K562 (cell line): ENCODE data around the gene SPATA16. TPM values are rescaled to one million over a fixed set of nuclear protein-coding genes. Genes with fewer than 3 reads are reported as not detected.

Source experiments
- ATAC-seq: fragments of 200-7000 bp; cut with Tn5 transposase; 3 replicates; pipeline ENCODE4 v1.9.1; 2020; ENCODE audit warnings: moderate library complexity
- BruUV-seq: library from RNA; stranded (reverse); fragments of 400-500 nt; replicated peaks from 2 replicates; lab custom pipeline; 2021; lab: Mats Ljungman, UMichigan
- CTCF ChIA-PET: fragments of 300-600 bp; formaldehyde crosslinking; extraction: SDS; loops from one replicate; lab custom pipeline; 2021; ENCODE audit warnings: low intra/inter-chr PET ratio; lab: Yijun Ruan, JAX
- POLR2A ChIA-PET: fragments of 300-600, 350-650 bp; sonication (Branson Sonifier 250); formaldehyde crosslinking; extraction: SDS; loops from one replicate; lab custom pipeline; 2021; ENCODE audit warnings: antibody characterized with exemption, inconsistent platforms; lab: Yijun Ruan, JAX
- DNase-seq, 4 experiments: peaks; one replicate each; pipeline versions ENCODE4 v3.0.0 to v3.0.0-alpha.2; 2011 to 2018; ENCODE audit warnings: low spot score in 3 of 4, mixed read lengths in 3 of 4; ENCODE audit errors: extremely low read depth in 1 of 4
- FAIRE-seq: peaks from 2 replicates; lab custom pipeline; 2011; peaks lifted over from hg19 to GRCh38; lab: Jason Lieb, UNC
- H2AFZ ChIP-seq: 2 replicates; pipeline ENCODE4 v1.6.0; 2011; ENCODE audit warnings: low read depth, low read length, control low read depth, inconsistent platforms
- H3K27ac ChIP-seq: fragments of 200-600 bp; 3 replicates; pipeline ENCODE4 v1.8.0; 2011; ENCODE audit warnings: low read depth, mild to moderate bottlenecking, control low read depth, inconsistent platforms, low read length, moderate library complexity, mixed read lengths; ENCODE audit errors: extremely low read depth
- H3K27me3 ChIP-seq, 2 experiments: fragments of 300-600 bp in 1 of 2; 2 replicates in 1 of 2; 3 replicates in 1 of 2; pipeline versions ENCODE4 v1.6.0 to v1.8.0; 2011; ENCODE audit warnings: inconsistent platforms in 2 of 2, low read length in 2 of 2, mild to moderate bottlenecking in 1 of 2, mixed read lengths in 1 of 2, moderate library complexity in 1 of 2; ENCODE audit not compliant: control insufficient read depth in 2 of 2, insufficient read depth in 2 of 2
- H3K36me3 ChIP-seq: fragments of 300-600 bp; 3 replicates; pipeline ENCODE4 v1.8.0; 2011; ENCODE audit warnings: mild to moderate bottlenecking, low read length, inconsistent platforms; ENCODE audit not compliant: control insufficient read depth, insufficient read depth
- H3K4me1 ChIP-seq, 2 experiments: fragments of 200-600 bp in 1 of 2; replicated peaks in 1 of 2; 2 replicates in 1 of 2; 3 replicates in 1 of 2; pipeline versions ENCODE4 v1.5.1 to v1.8.0; 2011; ENCODE audit warnings: inconsistent platforms in 2 of 2, low read length in 2 of 2, mild to moderate bottlenecking in 1 of 2, mixed read lengths in 1 of 2, moderate library complexity in 1 of 2; ENCODE audit not compliant: control insufficient read depth in 2 of 2, insufficient read depth in 2 of 2
- H3K4me2 ChIP-seq: 2 replicates; pipeline ENCODE4 v1.6.1; 2011; ENCODE audit warnings: low read length, control low read depth, inconsistent platforms, mixed read lengths; ENCODE audit not compliant: insufficient read depth
- H3K4me3 ChIP-seq: fragments of 200-600 bp; sonication (generic), shearing (Covaris generic); 2 replicates; pipeline ENCODE4 v1.5.1; 2016; ENCODE audit warnings: control low read depth, inconsistent platforms
- H3K79me2 ChIP-seq: fragments of 200-600 bp; 3 replicates; pipeline ENCODE4 v1.8.0; 2011; ENCODE audit warnings: low read length, inconsistent platforms; ENCODE audit not compliant: control insufficient read depth, insufficient read depth
- H3K9ac ChIP-seq, 2 experiments: 2 replicates each; pipeline versions ENCODE4 v1.6.0 to v1.6.1; 2011; ENCODE audit warnings: low read depth in 2 of 2, low read length in 2 of 2, control low read depth in 1 of 2, inconsistent platforms in 1 of 2, mild to moderate bottlenecking in 1 of 2, mixed read lengths in 1 of 2; ENCODE audit not compliant: insufficient read depth in 1 of 2
- H3K9me1 ChIP-seq: one replicate; pipeline ENCODE4 v1.6.0; 2011; ENCODE audit warnings: inconsistent platforms, mild to moderate bottlenecking, low read length, moderate library complexity; ENCODE audit not compliant: control insufficient read depth, insufficient read depth
- H3K9me3 ChIP-seq: replicated peaks from 2 replicates; pipeline ENCODE4 v1.5.1; 2011; ENCODE audit warnings: low read depth, low read length, inconsistent platforms; ENCODE audit not compliant: control insufficient read depth, insufficient read depth
- H4K20me1 ChIP-seq: replicated peaks from 2 replicates; pipeline ENCODE4 v1.6.1; 2011; ENCODE audit warnings: low read length, inconsistent platforms, mixed read lengths; ENCODE audit not compliant: control insufficient read depth, insufficient read depth
- ARID1B ChIP-seq: fragments of 450-650 bp; IDR thresholded peaks from 2 replicates; pipeline ENCODE4 v1.6.1; 2016; ENCODE audit warnings: antibody characterized with exemption, mild to moderate bottlenecking, inconsistent platforms
- ASH1L ChIP-seq: fragments of 450-650 bp; IDR thresholded peaks from 2 replicates; pipeline ENCODE4 v1.6.1; 2018; ENCODE audit warnings: borderline replicate concordance, mild to moderate bottlenecking, low read depth; ENCODE audit not compliant: partially characterized antibody
- ATF3 ChIP-seq, 2 experiments: fragments of 450-650 bp in 1 of 2; sonication (generic) in 1 of 2; formaldehyde crosslinking in 1 of 2; IDR thresholded peaks in 1 of 2; conservative IDR thresholded peaks in 1 of 2; 2 replicates each; pipeline versions ENCODE4 v1.6.1 to v1.8.1; 2016 to 2023; ENCODE audit warnings: mild to moderate bottlenecking in 2 of 2, moderate library complexity in 2 of 2, inconsistent platforms in 1 of 2, missing genetic modification reagents in 1 of 2
- ATF4 ChIP-seq: fragments of 450-650 bp; formaldehyde crosslinking; IDR thresholded peaks from 2 replicates; pipeline ENCODE4 v1.4.0; 2022; ENCODE audit warnings: mild to moderate bottlenecking, moderate library complexity
- BRCA1 ChIP-seq, 2 experiments: fragments of 450-650 bp in 1 of 2; sonication (generic) in 1 of 2; formaldehyde crosslinking in 1 of 2; IDR thresholded peaks; 2 replicates each; pipeline versions ENCODE4 v1.5.0 to v1.6.1; 2017 to 2020; ENCODE audit warnings: mild to moderate bottlenecking in 1 of 2, missing genetic modification reagents in 1 of 2
- CXXC5 ChIP-seq: fragments of 250-450 bp; sonication (Bioruptor Pico); IDR thresholded peaks from 2 replicates; pipeline ENCODE4 v1.8.0; 2022; ENCODE audit warnings: inconsistent platforms, mild to moderate bottlenecking, moderate library complexity
- E2F5 ChIP-seq: sonication (generic); formaldehyde crosslinking; IDR thresholded peaks from 2 replicates; pipeline ENCODE4 v1.8.0; 2022; ENCODE audit warnings: mild to moderate bottlenecking, missing genetic modification reagents
- ELF4 ChIP-seq: fragments of 450-650 bp; formaldehyde crosslinking; IDR thresholded peaks from 2 replicates; pipeline ENCODE4 v1.4.0; 2022; ENCODE audit warnings: missing genetic modification characterization
- EP400 ChIP-seq: fragments of 450-650 bp; IDR thresholded peaks from 2 replicates; pipeline ENCODE4 v1.6.1; 2017; ENCODE audit warnings: antibody characterized with exemption, mild to moderate bottlenecking, moderate library complexity
- FOS ChIP-seq: IDR thresholded peaks from 3 replicates; pipeline ENCODE4 v1.6.1; 2011; ENCODE audit not compliant: insufficient read length; ENCODE audit errors: extremely low read depth
- GATAD2A ChIP-seq: fragments of 450-650 bp; IDR thresholded peaks from 2 replicates; pipeline ENCODE4 v1.6.1; 2017
- HDGF ChIP-seq: fragments of 450-650 bp; IDR thresholded peaks from 2 replicates; pipeline ENCODE4 v1.6.1; 2016
- KLF13 ChIP-seq: fragments of 450-650 bp; IDR thresholded peaks from 2 replicates; pipeline ENCODE4 v1.6.1; 2016; ENCODE audit warnings: missing genetic modification characterization, low read depth, mild to moderate bottlenecking, missing compliant biosample characterization, moderate library complexity, borderline replicate concordance
- PURB ChIP-seq: sonication (generic); formaldehyde crosslinking; IDR thresholded peaks from 2 replicates; pipeline ENCODE4 v1.9.0; 2021; ENCODE audit warnings: low read depth, mild to moderate bottlenecking, missing genetic modification reagents
- SIN3B ChIP-seq: fragments of 450-650 bp; IDR thresholded peaks from 2 replicates; pipeline ENCODE4 v1.6.1; 2017; ENCODE audit warnings: low read depth, mild to moderate bottlenecking, moderate library complexity
- SMARCA4 ChIP-seq: fragments of 450-650 bp; IDR thresholded peaks from 2 replicates; pipeline ENCODE4 v1.6.1; 2016
- SMARCE1 ChIP-seq: fragments of 450-650 bp; IDR thresholded peaks from 2 replicates; pipeline ENCODE4 v1.7.1; 2016; ENCODE audit warnings: mild to moderate bottlenecking
- TAL1 ChIP-seq: fragments of 450-650 bp; IDR thresholded peaks from 2 replicates; pipeline ENCODE4 v1.6.1; 2016; ENCODE audit warnings: mild to moderate bottlenecking
- THRA ChIP-seq: fragments of 450-650 bp; IDR thresholded peaks from 2 replicates; pipeline ENCODE4 v1.6.1; 2017; ENCODE audit warnings: mild to moderate bottlenecking, moderate library complexity
- ZNF408 ChIP-seq: fragments of 250-450 bp; sonication (Bioruptor Pico); IDR thresholded peaks from 2 replicates; pipeline ENCODE4 v1.4.0; 2020; ENCODE audit warnings: low read depth, mild to moderate bottlenecking, moderate library complexity
- WGBS: fragments of 100-300 bp; shearing (Covaris generic); methylation state at CpG from one replicate; pipeline ENCODE4 v1.1.6; 2016; ENCODE audit warnings: low coverage, mixed read lengths; ENCODE audit not compliant: insufficient coverage; ENCODE audit errors: missing lambda C conversion rate; 5-methylcytosine and 5-hydroxymethylcytosine counted together
- in situ Hi-C: fragments of 300-500 bp; cut with MboI; formaldehyde crosslinking; loops from 4 replicates; pipeline ENCODE4 v1.15.0; 2018; ENCODE audit warnings: inconsistent platforms, mixed read lengths
- intact Hi-C: fragments of 100-400 bp; cut with micrococcal nuclease; formaldehyde crosslinking; loops from 2 replicates; pipeline ENCODE4 v1.14.2; 2022
- polyA plus RNA-seq, 8 experiments: library from polyadenylated mRNA; depleted of rRNA in 4 of 8; stranded (reverse) in 5 of 8; unstranded in 3 of 8; fragments of >200 nt; fragmentation: Nextera tagmentation in 2 of 8; fragmentation: Illumina TruSeq in 1 of 8; extraction: Ambion mirVana in 2 of 8; extraction: Trizol in 1 of 8; gene quantifications; 2 replicates each; pipeline versions ENCODE4 v1.2.1 to v1.2.3, GENCODE V29; 2011 to 2014; ENCODE audit warnings: inconsistent platforms in 1 of 8, missing spikeins in 1 of 8
- total RNA-seq, 7 experiments: library from RNA; depleted of rRNA in 6 of 7; stranded (reverse); fragments of >200 nt in 6 of 7; fragmentation: Illumina TruSeq in 2 of 7; extraction: Trizol in 2 of 7; gene quantifications; 2 replicates each; pipeline versions ENCODE4 v1.2.1 to v1.2.3, GENCODE V29; 2011 to 2021; ENCODE audit warnings: low replicate concordance in 1 of 7

Gene SPATA16
- total and polyA plus RNA-seq, 9 of the 15 experiments (the other 6 are each of a cell fraction or from before 2014, with no cell fraction given): not detected

GRCh38 chr3:172991424-172991996 lies 149.5 kb downstream of the SPATA16 start:
- 0% methylated on average over 3 of the region's 3 CpGs for WGBS
- TF ChIP-seq ARID1B: peak; percentile 63
- peak; percentile 86 for TF ChIP-seq ATF4
- TF ChIP-seq TAL1: peak; percentile 39; the same call in 1 of the 2 replicates
- TF ChIP-seq THRA: no peak
- TF ChIP-seq SMARCA4: peak; percentile 77; the same call in 1 of the 2 replicates
- no peak for TF ChIP-seq E2F5 (CRISPR knock-in tag)
- TF ChIP-seq EP400: peak; percentile 35; the same call in 1 of the 2 replicates
- TF ChIP-seq HDGF: no peak
- peak; percentile 24; the same call in 1 of the 2 replicates for TF ChIP-seq SMARCE1
- no peak for TF ChIP-seq ELF4 (CRISPR knock-in tag)
- TF ChIP-seq KLF13 (tag): no peak
- no peak for TF ChIP-seq BRCA1 (IDR thresholded peaks at IDR 0.05)
- TF ChIP-seq BRCA1 (CRISPR knock-in tag; IDR thresholded peaks at IDR 0.05): no peak
- no peak for TF ChIP-seq FOS
- no peak for TF ChIP-seq PURB (CRISPR knock-in tag)
- TF ChIP-seq CXXC5 (CRISPR knock-in tag): peak; percentile 33
- no peak for TF ChIP-seq GATAD2A
- TF ChIP-seq ATF3 (IDR thresholded peaks at IDR 0.05): peak; percentile 81; the same call in 1 of the 2 replicates
- TF ChIP-seq ATF3 (CRISPR knock-in tag; conservative IDR thresholded peaks at IDR 0.05): no peak
- TF ChIP-seq SIN3B: no peak
- TF ChIP-seq ZNF408 (CRISPR knock-in tag): no peak
- TF ChIP-seq ASH1L: no peak

More at GRCh38 chr3:172991424-172991996, 149.5 kb downstream of the SPATA16 start:
- ATAC-seq (peak; percentile 50), FAIRE-seq (peak; percentile 46), DNase-seq (no peak)
- H3K36me3 ChIP-seq: no peaks in the 10 kb centered on the region
- no peaks in the 10 kb centered on the region for H3K9me3 ChIP-seq
- H3K4me1 ChIP-seq: peaks cover 0 to 11% of the 10 kb centered on the region in 2 experiments; a peak in 3 of 5 replicates
- no peak overlapping the region for H3K4me3 ChIP-seq
- in situ Hi-C loops (no loop called here), intact Hi-C loops (loop anchor here (1.0 kb wide), 1 partner anchor 16 kb away; no protein-coding TSS in a partner anchor)
- H3K79me2 ChIP-seq: no peaks in the 10 kb centered on the region
- CTCF ChIA-PET: no interaction called here
- POLR2A ChIA-PET: interaction anchor here (0.6 to 1.2 kb wide), 2 partner anchors 20 to 45 kb away, joined by 3 read pairs; no protein-coding TSS in a partner anchor
- H3K4me2 ChIP-seq: no peak overlapping the region
- no peaks in the 10 kb centered on the region for H4K20me1 ChIP-seq
- H2AFZ ChIP-seq: peak overlapping the region; percentile 57
- H3K9me1 ChIP-seq: no peaks in the 10 kb centered on the region
- BruUV-seq: no TSS peak
- no peaks in the 10 kb centered on the region for H3K27me3 ChIP-seq
- H3K9ac ChIP-seq: peak overlapping the region in 1 of 2 experiments; percentile 5; a peak in 1 of 4 replicates
- no peak overlapping the region for H3K27ac ChIP-seq
